GM23338 (cell line): ENCODE results near the gene MUC7. TPM values are rescaled to one million over a fixed set of nuclear protein-coding genes. Genes with fewer than 3 reads are reported as not detected.

Source experiments
- ATAC-seq: fragments of 200-7000 bp; cut with Tn5 transposase; 3 replicates; pipeline ENCODE4 v1.9.1; 2020
- DNase-seq: peaks from one replicate; pipeline ENCODE4 v3.0.0-alpha.2; 2015; ENCODE audit warnings: low spot score
- H2AFZ ChIP-seq: fragments of 200-600 bp; sonication (generic); 2 replicates; pipeline ENCODE4 v1.8.0; 2016; ENCODE audit warnings: antibody characterized with exemption, mild to moderate bottlenecking, moderate library complexity
- H3F3A ChIP-seq: fragments of 200-600 bp; sonication (generic); replicated peaks from 2 replicates; pipeline ENCODE4 v1.8.0; 2017; ENCODE audit warnings: antibody characterized with exemption, mixed run types, low read depth
- H3K27ac ChIP-seq: fragments of 200-600 bp; sonication (generic); 2 replicates; pipeline ENCODE4 v1.6.1; 2016; ENCODE audit warnings: low read depth
- H3K27me3 ChIP-seq: fragments of 200-600 bp; sonication (generic); 2 replicates; pipeline ENCODE4 v1.8.0; 2016; ENCODE audit warnings: mild to moderate bottlenecking, mixed run types, moderate library complexity; ENCODE audit not compliant: insufficient read depth
- H3K36me3 ChIP-seq: fragments of 200-600 bp; sonication (generic); 2 replicates; pipeline ENCODE4 v1.8.0; 2016; ENCODE audit warnings: mild to moderate bottlenecking; ENCODE audit not compliant: insufficient read depth
- H3K4me1 ChIP-seq: fragments of 200-600 bp; sonication (generic); 2 replicates; pipeline ENCODE4 v1.8.0; 2016; ENCODE audit warnings: mild to moderate bottlenecking, moderate library complexity; ENCODE audit not compliant: insufficient read depth
- H3K4me2 ChIP-seq: fragments of 200-600 bp; sonication (generic); 2 replicates; pipeline ENCODE4 v1.7.1; 2017; ENCODE audit warnings: mixed run types
- H3K4me3 ChIP-seq: fragments of 200-600 bp; sonication (generic); 2 replicates; pipeline ENCODE4 v1.6.1; 2016; ENCODE audit warnings: mixed run types
- H3K79me2 ChIP-seq: fragments of 200-600 bp; sonication (generic); replicated peaks from 2 replicates; pipeline ENCODE4 v1.8.0; 2017; ENCODE audit warnings: mild to moderate bottlenecking; ENCODE audit not compliant: insufficient read depth
- H3K9me2 ChIP-seq: fragments of 200-600 bp; sonication (generic); 2 replicates; pipeline ENCODE4 v1.8.0; 2017; ENCODE audit not compliant: insufficient read depth
- H4K20me1 ChIP-seq: fragments of 200-600 bp; sonication (generic); replicated peaks from 2 replicates; pipeline ENCODE4 v1.8.0; 2017; ENCODE audit warnings: mild to moderate bottlenecking; ENCODE audit not compliant: insufficient read depth
- H3K27ac Mint-ChIP-seq: 2 replicates; pipeline ENCODE4 v1.8.0; 2020; ENCODE audit warnings: inconsistent platforms, mild to moderate bottlenecking, moderate library complexity, mixed read lengths
- H3K27me3 Mint-ChIP-seq: 3 replicates; pipeline ENCODE4 v1.8.0; 2022; ENCODE audit warnings: low read depth, mild to moderate bottlenecking, moderate library complexity, mixed read lengths, inconsistent platforms; ENCODE audit not compliant: insufficient read depth, poor library complexity
- H3K36me3 Mint-ChIP-seq: 3 replicates; pipeline ENCODE4 v1.8.0; 2021; ENCODE audit warnings: low read depth, mild to moderate bottlenecking, inconsistent platforms, moderate library complexity, mixed read lengths
- H3K4me1 Mint-ChIP-seq: 3 replicates; pipeline ENCODE4 v1.8.0; 2020; ENCODE audit warnings: mild to moderate bottlenecking, inconsistent platforms, mixed read lengths
- H3K4me3 Mint-ChIP-seq: 3 replicates; pipeline ENCODE4 v1.8.0; 2021; ENCODE audit warnings: moderate library complexity, mild to moderate bottlenecking, inconsistent platforms, mixed read lengths
- H3K9me3 Mint-ChIP-seq: 3 replicates; pipeline ENCODE4 v1.8.0; 2020; ENCODE audit warnings: moderate library complexity, mild to moderate bottlenecking, inconsistent platforms, mixed read lengths
- CTCF ChIP-seq, 2 experiments: fragments of 200-600 bp in 1 of 2; sonication (generic) in 1 of 2; conservative IDR thresholded peaks; 2 replicates each; pipeline versions ENCODE4 v1.5.1 to v1.6.1; 2016 to 2017; ENCODE audit warnings: antibody characterized with exemption in 2 of 2, low read depth in 2 of 2, mild to moderate bottlenecking in 2 of 2, moderate library complexity in 1 of 2
- EZH2phosphoT487 ChIP-seq: fragments of 200-600 bp; sonication (generic); IDR thresholded peaks from one replicate; pipeline ENCODE4 v1.8.1; 2018; ENCODE audit warnings: antibody characterized with exemption; ENCODE audit not compliant: unreplicated experiment
- polyA plus RNA-seq: library from polyadenylated mRNA; unstranded; fragments of >200 nt; fragmentation: Nextera tagmentation; extraction: Ambion mirVana; gene quantifications from 2 replicates; pipeline ENCODE4 v1.2.1, GENCODE V29; 2016
- total RNA-seq: library from RNA; depleted of rRNA; stranded (reverse); fragments of >200 nt; shearing (Covaris generic); gene quantifications from 2 replicates; pipeline ENCODE4 v1.2.3, GENCODE V29; 2014; rRNA removed

Gene MUC7
- total and polyA plus RNA-seq, 2 experiments from 2014 or later, result not detected

DNA sequence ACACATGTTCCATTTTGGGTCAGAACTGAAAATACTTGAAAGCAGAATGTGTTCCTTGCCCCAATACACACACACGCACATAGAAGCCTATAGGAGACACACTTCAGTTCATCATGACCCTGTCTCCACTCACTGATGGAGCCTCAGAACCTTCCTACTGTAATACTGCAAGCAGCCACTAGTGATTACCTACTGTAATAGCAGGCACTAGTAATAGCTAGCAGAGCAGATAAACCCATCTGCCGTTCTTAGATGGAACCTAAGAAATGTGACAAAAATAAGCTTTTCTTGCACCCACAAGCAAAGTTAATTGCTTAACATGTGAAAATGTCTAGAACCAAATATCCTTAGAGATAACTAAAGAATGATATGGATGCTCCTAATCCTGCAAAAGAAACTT is 60.0 kb downstream of the MUC7 start:
- Histone ChIP-seq H2AFZ (no peak overlapping the region), H3K36me3 (no peaks in the 10 kb centered on the region), H3K27me3 (no peaks in the 10 kb centered on the region), H3F3A (no peaks in the 10 kb centered on the region), H4K20me1 (no peaks in the 10 kb centered on the region), H3K4me2 (no peak overlapping the region), H3K79me2 (no peaks in the 10 kb centered on the region), H3K4me1 (no peaks in the 10 kb centered on the region), H3K4me3 (no peak overlapping the region), H3K27ac (no peak overlapping the region), H3K9me2 (no peaks in the 10 kb centered on the region)
- no peaks in the 10 kb centered on the region for H3K36me3 Mint-ChIP-seq
- H3K4me1 Mint-ChIP-seq, result no peaks in the 10 kb centered on the region
- no peak overlapping the region for H3K4me3 Mint-ChIP-seq
- H3K9me3 Mint-ChIP-seq, result no peaks in the 10 kb centered on the region
- TF ChIP-seq CTCF (conservative IDR thresholded peaks at IDR 0.05; ENCODE audit: low read depth in 2 of 2) (peak in 1 of 2 experiments; percentile 47; a peak in 3 of 4 replicates), EZH2phosphoT487 (no peak)
- DNase-seq (peak; percentile 64), ATAC-seq (peak; percentile 95)
- H3K27ac Mint-ChIP-seq, result no peak overlapping the region
- H3K27me3 Mint-ChIP-seq, result no peaks in the 10 kb centered on the region

Other genes with a start within 250 kb of the MUC7 start
- gene FDCSP, start 246.1 kb upstream of the MUC7 start, total RNA-seq, result not detected in 2 replicates
- gene FDCSP, start 246.1 kb upstream of the MUC7 start, polyA plus RNA-seq, result not detected in 2 replicates
- gene CSN3, start 229.6 kb upstream of the MUC7 start, total RNA-seq, result not detected in 2 replicates
- not detected in 2 replicates for gene CSN3, start 229.6 kb upstream of the MUC7 start, polyA plus RNA-seq
- not detected in 2 replicates for gene CABS1, start 137.2 kb upstream of the MUC7 start, total RNA-seq
- gene CABS1, start 137.2 kb upstream of the MUC7 start, polyA plus RNA-seq, result not detected in 2 replicates
- gene SMR3A, start 111.4 kb upstream of the MUC7 start, total RNA-seq, result not detected in 2 replicates
- gene SMR3A, start 111.4 kb upstream of the MUC7 start, polyA plus RNA-seq, result not detected in 2 replicates
- gene SMR3B, start 89.1 kb upstream of the MUC7 start, total RNA-seq, result not detected in 2 replicates
- gene SMR3B, start 89.1 kb upstream of the MUC7 start, polyA plus RNA-seq, result not detected in 2 replicates
- not detected in 2 replicates for gene OPRPN, start 74.3 kb upstream of the MUC7 start, total RNA-seq
- gene OPRPN, start 74.3 kb upstream of the MUC7 start, polyA plus RNA-seq, result not detected in 2 replicates
- gene AMTN, start 46.4 kb downstream of the MUC7 start, total RNA-seq, result not detected in 2 replicates
- not detected in 2 replicates for gene AMTN, start 46.4 kb downstream of the MUC7 start, polyA plus RNA-seq
- gene AMBN, start 120.1 kb downstream of the MUC7 start, total RNA-seq, result not detected in 2 replicates
- not detected in 2 replicates for gene AMBN, start 120.1 kb downstream of the MUC7 start, polyA plus RNA-seq
- not detected in 2 replicates for gene ENAM, start 156.5 kb downstream of the MUC7 start, total RNA-seq
- not detected in 2 replicates for gene ENAM, start 156.5 kb downstream of the MUC7 start, polyA plus RNA-seq
- gene JCHAIN, start 194.3 kb downstream of the MUC7 start, total RNA-seq, result not detected in 2 replicates
- gene JCHAIN, start 194.3 kb downstream of the MUC7 start, polyA plus RNA-seq, result 0.23 and 0.52 TPM in 2 replicates
- gene UTP3, start 216.3 kb downstream of the MUC7 start, total RNA-seq, result 29.9 and 36.9 TPM in 2 replicates
- gene UTP3, start 216.3 kb downstream of the MUC7 start, polyA plus RNA-seq, result 44.3 and 45.3 TPM in 2 replicates
- gene RUFY3, start 249.8 kb downstream of the MUC7 start, total RNA-seq, result 26.6 and 29.2 TPM in 2 replicates
- gene RUFY3, start 249.8 kb downstream of the MUC7 start, polyA plus RNA-seq, result 13.7 and 18.3 TPM in 2 replicates